HEK293 (cell line): ENCODE results near the gene CHST14.

ENCODE experiments used
- BCL11A ChIP-seq: fragments of 450-650 bp; formaldehyde crosslinking; IDR thresholded peaks from 2 replicates; pipeline ENCODE4 v1.5.1; 2016; ENCODE audit warnings: low read depth, missing biosample characterization, missing genetic modification characterization
- GLIS2 ChIP-seq: fragments of 450-650 bp; formaldehyde crosslinking; IDR thresholded peaks from 2 replicates; pipeline ENCODE4 v1.5.1; 2016; ENCODE audit warnings: missing biosample characterization, missing genetic modification characterization
- SP2 ChIP-seq: fragments of 450-650 bp; formaldehyde crosslinking; IDR thresholded peaks from 2 replicates; pipeline ENCODE4 v1.5.1; 2016; ENCODE audit warnings: missing biosample characterization, missing genetic modification characterization
- TRIM28 ChIP-seq: IDR thresholded peaks from 2 replicates; pipeline ENCODE4 v1.6.1; 2011; ENCODE audit warnings: low read length, control low read depth, borderline replicate concordance
- ZNF112 ChIP-seq: fragments of 450-650 bp; formaldehyde crosslinking; IDR thresholded peaks from 2 replicates; pipeline ENCODE4 v1.5.0; 2017; ENCODE audit warnings: missing biosample characterization, missing genetic modification characterization
- ZNF341 ChIP-seq: fragments of 450-650 bp; formaldehyde crosslinking; IDR thresholded peaks from 2 replicates; pipeline ENCODE4; 2016; ENCODE audit warnings: low read depth, missing biosample characterization, missing genetic modification characterization
- ZNF423 ChIP-seq: fragments of 450-650 bp; formaldehyde crosslinking; IDR thresholded peaks from 2 replicates; pipeline ENCODE4 v1.5.1; 2016; ENCODE audit warnings: missing biosample characterization, missing genetic modification characterization
- ZNF76 ChIP-seq: fragments of 450-650 bp; formaldehyde crosslinking; IDR thresholded peaks from 2 replicates; pipeline ENCODE4; 2016; ENCODE audit warnings: low read depth, missing biosample characterization, missing genetic modification characterization, borderline replicate concordance
- ZNF768 ChIP-seq: fragments of 450-650 bp; formaldehyde crosslinking; IDR thresholded peaks from 2 replicates; pipeline ENCODE4 v1.5.1; 2018; ENCODE audit warnings: missing biosample characterization, mild to moderate bottlenecking, missing genetic modification characterization
- ZNF776 ChIP-seq: fragments of 450-650 bp; formaldehyde crosslinking; IDR thresholded peaks from 2 replicates; pipeline ENCODE4 v1.5.0; 2017; ENCODE audit warnings: missing biosample characterization, missing genetic modification characterization, borderline replicate concordance
- TF ChIP-seq, protein P1 (sequence below): fragments of 450-650 bp; formaldehyde crosslinking; IDR thresholded peaks from 2 replicates; pipeline ENCODE4 v1.5.1; 2016; ENCODE audit warnings: missing biosample characterization, missing genetic modification characterization
- TF ChIP-seq, protein P2 (sequence below): fragments of 450-650 bp; formaldehyde crosslinking; IDR thresholded peaks from 2 replicates; pipeline ENCODE4 v1.5.1; 2017; ENCODE audit warnings: missing biosample characterization, missing genetic modification characterization
- TF ChIP-seq, protein P3 (sequence below): fragments of 450-650 bp; formaldehyde crosslinking; IDR thresholded peaks from 2 replicates; pipeline ENCODE4 v1.5.1; 2016; ENCODE audit warnings: missing biosample characterization, missing genetic modification characterization

GRCh38 chr15:40452296-40453090 is 18.3 kb upstream of the CHST14 start:
- TF ChIP-seq, protein P1, sequence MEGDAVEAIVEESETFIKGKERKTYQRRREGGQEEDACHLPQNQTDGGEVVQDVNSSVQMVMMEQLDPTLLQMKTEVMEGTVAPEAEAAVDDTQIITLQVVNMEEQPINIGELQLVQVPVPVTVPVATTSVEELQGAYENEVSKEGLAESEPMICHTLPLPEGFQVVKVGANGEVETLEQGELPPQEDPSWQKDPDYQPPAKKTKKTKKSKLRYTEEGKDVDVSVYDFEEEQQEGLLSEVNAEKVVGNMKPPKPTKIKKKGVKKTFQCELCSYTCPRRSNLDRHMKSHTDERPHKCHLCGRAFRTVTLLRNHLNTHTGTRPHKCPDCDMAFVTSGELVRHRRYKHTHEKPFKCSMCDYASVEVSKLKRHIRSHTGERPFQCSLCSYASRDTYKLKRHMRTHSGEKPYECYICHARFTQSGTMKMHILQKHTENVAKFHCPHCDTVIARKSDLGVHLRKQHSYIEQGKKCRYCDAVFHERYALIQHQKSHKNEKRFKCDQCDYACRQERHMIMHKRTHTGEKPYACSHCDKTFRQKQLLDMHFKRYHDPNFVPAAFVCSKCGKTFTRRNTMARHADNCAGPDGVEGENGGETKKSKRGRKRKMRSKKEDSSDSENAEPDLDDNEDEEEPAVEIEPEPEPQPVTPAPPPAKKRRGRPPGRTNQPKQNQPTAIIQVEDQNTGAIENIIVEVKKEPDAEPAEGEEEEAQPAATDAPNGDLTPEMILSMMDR (tag by site-specific recombination) = no peak
- TF ChIP-seq ZNF423 (tag by site-specific recombination) = no peak
- no peak for TF ChIP-seq ZNF776 (tag by site-specific recombination)
- no peak for TF ChIP-seq SP2 (tag by site-specific recombination)
- TF ChIP-seq BCL11A = no peak
- TF ChIP-seq ZNF112 (tag by site-specific recombination) = no peak
- TF ChIP-seq TRIM28 = no peak
- TF ChIP-seq ZNF768 (tag by site-specific recombination) = no peak
- TF ChIP-seq, protein P2, sequence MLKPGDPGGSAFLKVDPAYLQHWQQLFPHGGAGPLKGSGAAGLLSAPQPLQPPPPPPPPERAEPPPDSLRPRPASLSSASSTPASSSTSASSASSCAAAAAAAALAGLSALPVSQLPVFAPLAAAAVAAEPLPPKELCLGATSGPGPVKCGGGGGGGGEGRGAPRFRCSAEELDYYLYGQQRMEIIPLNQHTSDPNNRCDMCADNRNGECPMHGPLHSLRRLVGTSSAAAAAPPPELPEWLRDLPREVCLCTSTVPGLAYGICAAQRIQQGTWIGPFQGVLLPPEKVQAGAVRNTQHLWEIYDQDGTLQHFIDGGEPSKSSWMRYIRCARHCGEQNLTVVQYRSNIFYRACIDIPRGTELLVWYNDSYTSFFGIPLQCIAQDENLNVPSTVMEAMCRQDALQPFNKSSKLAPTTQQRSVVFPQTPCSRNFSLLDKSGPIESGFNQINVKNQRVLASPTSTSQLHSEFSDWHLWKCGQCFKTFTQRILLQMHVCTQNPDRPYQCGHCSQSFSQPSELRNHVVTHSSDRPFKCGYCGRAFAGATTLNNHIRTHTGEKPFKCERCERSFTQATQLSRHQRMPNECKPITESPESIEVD (tag by site-specific recombination) = no peak
- no peak for TF ChIP-seq ZNF76 (tag by site-specific recombination)
- TF ChIP-seq GLIS2 (tag by site-specific recombination) = no peak
- no peak for TF ChIP-seq ZNF341
- TF ChIP-seq, protein P3, sequence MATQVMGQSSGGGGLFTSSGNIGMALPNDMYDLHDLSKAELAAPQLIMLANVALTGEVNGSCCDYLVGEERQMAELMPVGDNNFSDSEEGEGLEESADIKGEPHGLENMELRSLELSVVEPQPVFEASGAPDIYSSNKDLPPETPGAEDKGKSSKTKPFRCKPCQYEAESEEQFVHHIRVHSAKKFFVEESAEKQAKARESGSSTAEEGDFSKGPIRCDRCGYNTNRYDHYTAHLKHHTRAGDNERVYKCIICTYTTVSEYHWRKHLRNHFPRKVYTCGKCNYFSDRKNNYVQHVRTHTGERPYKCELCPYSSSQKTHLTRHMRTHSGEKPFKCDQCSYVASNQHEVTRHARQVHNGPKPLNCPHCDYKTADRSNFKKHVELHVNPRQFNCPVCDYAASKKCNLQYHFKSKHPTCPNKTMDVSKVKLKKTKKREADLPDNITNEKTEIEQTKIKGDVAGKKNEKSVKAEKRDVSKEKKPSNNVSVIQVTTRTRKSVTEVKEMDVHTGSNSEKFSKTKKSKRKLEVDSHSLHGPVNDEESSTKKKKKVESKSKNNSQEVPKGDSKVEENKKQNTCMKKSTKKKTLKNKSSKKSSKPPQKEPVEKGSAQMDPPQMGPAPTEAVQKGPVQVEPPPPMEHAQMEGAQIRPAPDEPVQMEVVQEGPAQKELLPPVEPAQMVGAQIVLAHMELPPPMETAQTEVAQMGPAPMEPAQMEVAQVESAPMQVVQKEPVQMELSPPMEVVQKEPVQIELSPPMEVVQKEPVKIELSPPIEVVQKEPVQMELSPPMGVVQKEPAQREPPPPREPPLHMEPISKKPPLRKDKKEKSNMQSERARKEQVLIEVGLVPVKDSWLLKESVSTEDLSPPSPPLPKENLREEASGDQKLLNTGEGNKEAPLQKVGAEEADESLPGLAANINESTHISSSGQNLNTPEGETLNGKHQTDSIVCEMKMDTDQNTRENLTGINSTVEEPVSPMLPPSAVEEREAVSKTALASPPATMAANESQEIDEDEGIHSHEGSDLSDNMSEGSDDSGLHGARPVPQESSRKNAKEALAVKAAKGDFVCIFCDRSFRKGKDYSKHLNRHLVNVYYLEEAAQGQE = no peak
